Head of caudate nucleus (tissue), 42 donors: ENCODE measurements around the gene BEND3.
A peak's percentile ranks its signal among the peaks of the same experiment; 100 is the strongest.

Experiments
- DNase-seq, 42 donors: peaks; one replicate each; pipeline versions ENCODE4 v3.0.0 to v3.0.0-alpha.2; 2020 to 2021; ENCODE audit warnings: mixed read lengths in 7 of 42
- intact Hi-C: fragments of 100-400 bp; cut with DNase I; formaldehyde crosslinking; loops from one replicate; pipeline ENCODE4 v1.15.0; 2022

BEND3 gene

DNA sequence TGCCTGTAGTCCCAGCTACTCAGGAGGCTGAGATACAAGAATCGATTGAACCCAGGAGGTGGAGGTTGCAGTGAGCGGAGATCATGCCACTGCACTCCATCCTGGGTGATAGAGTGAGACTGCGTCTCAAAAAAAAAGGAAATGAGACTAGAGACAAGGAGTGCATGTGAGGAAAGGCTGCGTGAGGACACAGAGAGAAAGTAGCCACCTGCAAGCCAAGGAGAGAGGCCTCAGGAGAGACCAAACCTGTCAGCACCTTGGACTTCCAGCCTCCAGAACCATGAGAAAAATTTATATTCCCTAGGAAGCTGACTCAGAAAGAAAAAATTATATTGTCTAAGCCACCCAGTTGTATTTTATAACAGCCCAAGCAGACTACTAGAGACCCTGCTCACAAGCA lies 7.4 kb upstream of the BEND3 start:
- intact Hi-C loops = no loop called here
- DNase-seq = no peak

DNA sequence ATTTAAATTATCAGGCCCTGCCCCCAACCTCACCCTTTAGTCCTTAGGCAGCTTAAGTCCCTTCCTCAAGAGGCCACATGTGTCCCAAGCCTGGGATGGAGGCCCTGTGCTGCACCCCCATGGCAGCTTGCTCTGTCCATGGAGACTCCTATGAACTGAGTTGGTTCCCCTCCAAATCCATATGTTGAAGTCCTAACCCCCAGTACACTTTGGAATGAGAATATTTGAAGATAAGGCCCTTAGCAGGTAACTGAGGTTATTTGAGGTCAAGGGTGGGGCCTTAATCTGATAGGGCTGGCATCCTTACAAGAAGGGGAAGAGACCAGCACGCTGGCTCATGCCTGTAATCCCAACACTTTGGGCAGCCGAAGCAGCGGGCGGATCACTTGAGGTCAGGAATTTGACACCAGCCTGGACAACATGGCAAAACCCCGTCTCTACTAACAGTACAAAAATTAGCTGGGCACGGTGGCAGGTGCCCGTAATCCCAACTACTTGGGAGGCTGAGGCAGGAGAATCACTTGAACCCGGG lies 6.7 kb upstream of the BEND3 start:
- intact Hi-C loops = no loop called here
- DNase-seq = no peak

DNA sequence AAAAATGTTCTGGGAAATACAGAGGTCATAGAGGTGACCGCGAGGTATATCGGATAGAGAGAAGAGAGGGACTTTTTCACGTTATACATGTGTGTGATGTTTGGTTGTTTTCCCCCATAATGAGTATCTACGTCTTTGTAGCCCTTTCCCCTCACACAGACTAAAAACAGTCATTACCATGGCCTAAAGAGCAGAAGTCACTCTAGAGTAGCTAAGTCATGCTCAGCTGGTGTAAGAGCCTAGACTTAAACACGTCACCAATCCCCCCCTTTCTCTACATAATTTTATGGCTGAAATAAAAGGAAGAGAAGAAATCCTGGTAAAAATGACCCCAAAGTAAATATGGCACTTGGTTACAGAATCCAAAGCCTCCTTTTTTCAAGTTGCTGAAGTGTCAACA lies 6.0 kb upstream of the BEND3 start:
- intact Hi-C loops = no loop called here
- no peak for DNase-seq

DNA sequence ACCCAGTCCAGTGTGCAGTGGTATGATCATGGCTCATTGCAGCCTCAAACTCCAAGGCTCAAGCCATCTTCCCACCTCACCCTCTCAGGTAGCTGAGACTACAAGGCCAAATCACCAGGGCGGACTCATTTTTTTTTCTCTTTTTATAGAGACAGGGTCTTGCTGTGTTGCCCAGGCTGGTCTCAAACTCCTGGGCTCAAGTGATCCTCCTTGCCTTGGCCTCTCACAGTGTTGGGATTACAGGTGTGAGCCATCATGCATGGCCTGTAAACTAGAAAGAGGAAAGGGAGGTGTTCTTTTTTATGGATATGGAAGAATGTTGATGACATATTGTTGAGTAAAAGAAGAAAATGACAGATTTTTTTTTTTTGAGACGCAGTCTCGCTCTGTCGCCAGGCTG lies 5.1 kb upstream of the BEND3 start:
- no peak for DNase-seq
- intact Hi-C loops = no loop called here

DNA sequence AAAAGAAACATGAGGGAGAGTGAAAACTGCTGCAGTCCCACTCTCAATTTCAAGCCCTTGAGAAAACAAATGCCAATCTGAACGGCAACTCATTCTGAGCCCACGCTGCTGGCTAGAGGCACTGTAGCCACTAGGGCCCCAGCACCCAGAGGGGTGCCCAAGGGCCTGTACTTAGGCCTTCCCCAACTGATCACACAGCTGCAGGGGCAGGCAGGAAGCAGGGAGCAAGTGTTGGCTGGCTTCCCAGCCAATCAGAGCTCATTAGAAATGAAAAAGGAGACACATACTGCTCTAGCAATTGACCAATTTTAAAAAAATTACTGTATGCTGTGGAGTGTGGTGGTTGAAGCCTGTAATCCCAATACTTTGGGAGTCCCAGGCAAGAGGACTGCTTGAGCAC lies 3.7 kb upstream of the BEND3 start:
- intact Hi-C loops = loop anchor here (5.0 kb wide), 1 partner anchor 373 kb away; the partner anchor contains the start of gene SOBP
- DNase-seq = no peak

DNA sequence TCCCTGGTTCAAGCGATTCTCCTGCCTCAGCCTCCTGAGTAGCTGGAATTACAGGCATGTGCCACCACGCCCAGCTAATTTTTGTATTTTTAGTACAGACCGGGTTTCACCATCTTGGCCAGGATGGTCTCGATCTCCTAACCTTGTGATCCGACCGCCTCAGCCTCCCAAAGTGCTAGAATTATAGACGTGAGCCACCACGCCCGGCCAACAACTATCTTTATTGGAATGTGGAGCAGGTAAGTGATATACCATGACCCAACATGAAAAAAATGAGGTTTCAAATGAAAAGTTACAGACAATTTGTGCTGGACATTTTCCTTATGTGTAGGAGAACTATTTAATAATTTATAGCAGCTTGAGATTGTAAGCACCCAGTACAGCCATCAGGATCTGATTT lies 3.2 kb upstream of the BEND3 start:
- intact Hi-C loops = loop anchor here (5.0 kb wide), 1 partner anchor 374 kb away; the partner anchor contains the start of gene SOBP
- peak in 1 of 42 donors; percentile 33 for DNase-seq

DNA sequence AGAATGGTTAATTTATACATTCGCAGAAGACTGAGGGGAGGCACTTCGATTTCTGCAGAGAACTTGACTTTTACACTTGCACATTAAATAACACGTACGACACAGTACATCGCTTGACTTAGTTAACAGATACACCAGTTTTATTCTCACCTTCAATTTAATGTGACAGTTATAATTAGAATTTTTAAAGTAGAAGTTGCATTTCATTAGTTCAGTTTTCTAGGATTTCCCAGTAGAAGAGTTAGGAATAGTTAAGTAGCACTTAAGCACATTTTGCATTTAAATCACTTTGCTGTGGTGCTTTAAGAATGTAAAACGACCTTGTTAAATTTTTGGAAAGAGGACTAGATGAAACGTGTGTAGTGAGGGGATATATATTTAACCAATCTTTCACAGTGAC lies 1.6 kb upstream of the BEND3 start:
- intact Hi-C loops = loop anchor here (5.0 kb wide), 1 partner anchor 375 kb away; the partner anchor contains the start of gene SOBP
- DNase-seq = no peak

DNA sequence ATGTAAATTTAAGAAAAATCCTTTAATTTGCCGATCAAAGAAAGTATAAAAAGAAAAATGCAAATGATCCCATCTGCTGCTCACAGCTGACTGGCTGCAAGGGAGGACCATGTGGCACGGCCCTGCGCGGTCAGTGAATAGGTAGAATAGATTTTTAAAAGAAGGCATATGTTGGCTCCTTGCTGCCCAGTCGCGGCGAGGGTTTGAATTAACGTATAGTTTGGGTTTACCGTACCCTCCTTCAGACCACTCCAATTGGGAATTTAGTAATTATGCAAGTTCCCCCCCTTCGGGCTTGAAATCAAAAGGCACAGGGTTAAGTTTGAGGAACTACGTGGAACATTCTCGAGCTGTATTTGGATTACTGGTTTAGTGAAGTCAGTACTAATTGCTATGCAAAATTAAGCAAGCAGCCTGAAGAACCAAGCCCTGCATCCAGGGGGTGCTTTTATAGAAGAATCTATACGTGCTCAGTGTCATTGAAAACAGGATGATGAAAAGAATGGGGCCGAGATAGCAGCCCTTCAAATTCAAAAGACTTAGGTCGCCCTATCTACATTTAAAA lies 1.1 kb upstream of the BEND3 start:
- DNase-seq = peak in 29 of 42 donors; percentile 11 to 59 (median 22)
- intact Hi-C loops = loop anchor here (5.0 kb wide), 1 partner anchor 376 kb away; the partner anchor contains the start of gene SOBP

DNA sequence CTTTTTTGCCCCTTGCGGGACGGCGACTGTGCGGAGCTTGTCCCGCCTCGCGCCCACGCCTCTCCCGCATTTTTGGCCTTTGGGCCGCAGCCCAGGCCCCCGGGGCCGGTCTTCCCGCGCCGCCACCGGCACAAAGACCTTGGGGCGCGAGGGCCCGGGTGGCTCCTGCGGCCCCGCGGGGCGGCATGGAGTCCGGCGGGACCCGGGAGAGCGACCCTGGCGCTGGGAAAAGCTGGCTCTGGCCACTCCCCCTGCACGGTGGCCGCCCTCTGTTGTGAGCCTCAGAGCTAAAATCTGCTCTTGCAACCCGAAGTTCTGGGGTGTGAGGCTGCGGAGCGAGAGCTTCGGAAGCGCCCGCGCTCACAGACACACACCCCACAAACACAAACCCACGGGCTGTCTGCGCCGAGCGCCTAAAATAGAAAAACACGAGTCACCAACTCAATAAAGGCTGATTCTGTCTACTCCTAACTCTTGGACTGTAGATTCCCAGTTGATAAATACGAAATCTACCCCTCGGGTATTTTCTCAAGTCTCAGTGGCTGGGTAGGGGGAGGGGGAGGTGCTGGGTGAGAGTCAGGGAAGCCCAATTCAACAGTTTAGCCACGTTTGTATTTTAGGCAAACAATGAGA lies 496 bp upstream of the BEND3 start:
- peak in 41 of 42 donors; percentile 16 to 79 (median 45) for DNase-seq
- intact Hi-C loops = loop anchor here (2.0 to 5.0 kb wide), 2 partner anchors 87 to 376 kb away; partner anchors contain the start of genes MTRES1 and SOBP

DNA sequence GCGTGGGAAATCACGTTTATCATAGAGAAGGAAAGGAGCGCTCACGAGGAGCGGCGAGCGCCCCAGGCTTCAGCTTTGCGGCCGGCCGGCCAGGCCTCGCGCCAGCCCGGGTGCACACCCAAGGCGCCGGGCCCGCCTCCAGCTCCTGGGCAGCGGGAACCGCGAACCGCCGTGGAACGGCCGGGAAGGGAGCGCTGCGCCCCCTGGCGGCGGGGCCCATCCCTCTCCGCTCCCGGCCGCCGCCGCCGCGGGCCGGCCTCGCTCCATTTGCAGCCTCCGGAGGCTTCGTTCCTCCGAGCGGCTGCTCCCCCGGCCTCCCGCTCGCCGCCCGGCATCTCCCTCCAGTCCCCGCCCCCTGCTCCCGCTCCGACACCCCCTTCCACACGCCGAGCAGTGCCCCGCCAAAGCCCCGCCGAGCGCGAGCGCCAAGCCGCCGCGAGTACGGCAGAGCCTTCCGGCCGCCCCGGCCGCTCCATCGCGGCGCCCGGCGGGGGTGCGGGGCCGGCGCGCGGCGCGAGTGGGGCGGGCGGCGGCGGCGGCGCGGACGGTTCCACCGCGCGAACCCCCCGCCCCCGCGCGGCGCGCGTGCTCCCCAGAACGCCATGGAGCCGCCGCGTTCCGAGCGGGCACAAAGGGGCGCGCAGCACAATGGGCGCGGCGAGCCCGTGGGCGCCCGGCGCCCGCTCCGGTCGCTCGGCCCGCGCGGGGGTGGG lies 946 bp downstream of the BEND3 start:
- DNase-seq = peak; percentile 39 to 93 (median 85)
- intact Hi-C loops = loop anchor here (2.0 kb wide), 1 partner anchor 86 kb away; the partner anchor contains the start of gene MTRES1

DNA sequence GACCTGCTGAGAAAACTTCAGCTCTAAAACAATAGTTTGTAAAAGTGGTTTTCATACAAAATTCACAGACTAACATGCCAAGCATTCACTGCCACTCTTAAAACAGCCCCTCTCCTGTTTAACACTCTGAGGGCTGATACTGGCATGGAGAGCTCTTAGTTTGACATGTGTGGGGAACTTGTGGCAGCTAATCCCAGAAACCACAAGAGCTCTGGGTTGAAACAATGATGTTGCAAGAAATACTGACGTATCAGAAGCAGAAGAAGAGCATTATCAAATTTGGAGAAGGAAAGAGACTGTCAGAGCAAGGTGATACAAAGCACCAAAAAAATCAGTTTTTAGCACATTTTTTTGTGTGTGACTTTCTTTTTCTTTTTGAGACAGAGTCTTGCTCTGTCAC lies 5.1 kb downstream of the BEND3 start:
- intact Hi-C loops = no loop called here
- DNase-seq = peak in 1 of 42 donors; percentile 4

DNA sequence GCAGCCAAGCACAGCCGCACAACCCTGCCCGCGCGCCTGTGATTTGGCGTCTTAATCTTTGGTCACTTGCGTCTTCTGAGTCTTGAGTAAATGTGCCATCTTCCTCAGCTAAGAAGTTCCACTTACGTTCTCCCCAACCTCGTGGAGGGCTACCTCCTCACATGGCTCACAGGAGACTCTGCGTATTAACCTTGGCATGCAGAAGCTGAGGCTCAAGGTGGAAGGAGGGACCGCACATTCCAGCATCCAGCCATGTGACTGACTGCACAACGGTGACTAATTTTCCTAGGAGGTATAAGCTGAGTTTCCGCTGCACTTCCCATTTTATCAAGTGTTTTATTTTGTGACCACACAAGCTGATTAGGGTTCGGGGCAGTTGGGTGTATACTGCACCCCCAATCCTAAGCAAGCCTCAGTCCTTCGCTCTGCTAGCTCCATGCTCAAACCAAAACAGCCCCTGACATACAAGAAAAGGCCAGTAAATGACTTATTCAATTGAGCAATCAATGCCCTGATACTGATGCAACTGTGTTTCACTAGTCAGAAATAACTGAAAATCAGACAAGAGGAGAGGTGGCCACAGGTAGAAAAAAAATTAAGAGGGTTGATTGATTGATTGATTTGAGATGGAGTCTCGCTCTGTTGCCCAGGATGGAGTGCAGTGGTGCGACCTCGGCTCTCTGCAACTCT lies 7.0 kb downstream of the BEND3 start:
- intact Hi-C loops = no loop called here
- DNase-seq = no peak

DNA sequence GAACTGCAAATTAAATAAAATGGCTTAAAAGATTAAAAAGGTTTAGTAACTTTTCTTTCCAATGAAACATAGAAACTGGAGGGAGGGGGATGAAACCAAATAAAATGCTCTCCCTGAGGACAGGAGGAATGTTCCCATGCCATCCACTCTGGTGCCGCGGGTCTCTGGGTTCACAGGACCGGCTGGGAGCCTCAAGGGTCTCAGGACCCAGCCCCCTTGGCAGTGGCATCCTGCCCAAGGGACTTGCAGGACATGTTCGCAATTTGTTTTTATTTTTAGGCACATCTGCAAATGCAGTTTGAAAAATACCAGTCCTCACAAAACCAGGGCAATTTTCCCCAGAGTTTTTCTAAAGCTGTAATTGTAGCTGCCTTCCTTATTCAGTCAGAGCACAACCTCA lies 7.5 kb downstream of the BEND3 start:
- DNase-seq = no peak
- intact Hi-C loops = no loop called here

DNA sequence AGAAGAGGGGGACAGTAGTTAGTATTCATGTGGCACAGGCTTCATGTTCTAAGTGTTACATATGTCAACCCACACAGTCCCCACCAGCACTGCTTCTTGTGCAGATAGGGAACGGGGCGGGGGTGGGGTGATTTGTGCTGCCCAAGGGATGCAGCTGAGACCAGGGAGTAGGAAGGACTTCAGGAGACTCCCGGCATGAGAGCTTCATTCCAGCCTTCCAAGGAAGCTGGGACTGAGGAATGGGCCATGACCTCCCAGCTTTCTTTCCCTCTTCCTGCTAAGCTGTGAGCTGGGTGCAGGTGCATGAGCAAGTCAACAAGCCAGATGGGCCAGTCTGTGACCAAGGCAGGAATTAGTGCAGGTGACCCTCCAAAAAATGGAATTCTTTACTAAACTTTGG lies 9.2 kb downstream of the BEND3 start:
- no peak for DNase-seq
- intact Hi-C loops = no loop called here

DNA sequence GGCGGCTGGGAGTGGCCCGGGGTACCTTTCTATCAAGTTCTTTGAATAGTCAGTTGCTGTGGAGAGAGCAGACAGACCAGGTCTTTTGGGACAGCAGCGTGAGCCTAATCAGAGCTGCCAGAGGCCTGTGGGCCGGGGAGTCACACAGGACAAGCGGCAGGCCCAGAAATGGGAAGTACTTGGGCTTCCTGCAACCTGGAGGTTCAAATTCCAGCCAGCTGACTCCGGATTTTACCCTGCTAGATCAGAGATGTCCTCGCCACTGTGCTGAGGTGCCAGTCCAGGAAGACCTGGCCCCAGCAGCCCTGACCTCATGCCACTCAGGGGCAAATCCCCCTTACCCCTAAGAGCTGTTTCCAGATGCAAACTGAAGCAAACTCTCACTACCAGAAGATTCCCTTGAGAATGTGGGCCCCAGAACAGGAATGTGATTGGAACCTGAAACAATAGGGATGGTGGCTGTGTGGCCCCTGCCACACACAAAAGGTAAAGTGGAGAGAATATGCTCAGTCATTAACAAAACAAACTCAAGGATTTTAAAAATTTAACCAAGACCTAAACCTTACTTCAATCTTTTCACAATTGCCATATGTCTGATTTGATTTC lies 9.7 kb downstream of the BEND3 start:
- DNase-seq = no peak
- intact Hi-C loops = no loop called here

DNA sequence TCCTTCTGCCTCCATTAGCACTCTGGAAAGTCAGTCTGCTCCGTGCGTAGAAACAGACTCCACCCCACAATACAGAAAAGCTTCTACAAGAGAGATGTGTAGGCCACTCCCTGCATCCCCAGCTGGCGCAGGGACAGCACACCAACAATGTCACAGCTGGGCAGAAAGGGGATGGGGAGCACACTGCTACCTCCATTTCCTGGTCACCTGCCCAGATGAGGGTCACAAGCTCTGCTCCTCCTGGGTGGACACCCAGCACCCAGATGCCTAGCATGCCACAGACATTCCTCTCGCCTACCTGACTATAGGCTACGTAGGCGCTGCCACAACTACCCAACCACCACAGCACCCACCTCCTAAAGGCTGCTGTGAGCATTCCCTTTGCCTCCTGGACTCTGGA lies 12.2 kb downstream of the BEND3 start:
- DNase-seq = no peak
- intact Hi-C loops = no loop called here

DNA sequence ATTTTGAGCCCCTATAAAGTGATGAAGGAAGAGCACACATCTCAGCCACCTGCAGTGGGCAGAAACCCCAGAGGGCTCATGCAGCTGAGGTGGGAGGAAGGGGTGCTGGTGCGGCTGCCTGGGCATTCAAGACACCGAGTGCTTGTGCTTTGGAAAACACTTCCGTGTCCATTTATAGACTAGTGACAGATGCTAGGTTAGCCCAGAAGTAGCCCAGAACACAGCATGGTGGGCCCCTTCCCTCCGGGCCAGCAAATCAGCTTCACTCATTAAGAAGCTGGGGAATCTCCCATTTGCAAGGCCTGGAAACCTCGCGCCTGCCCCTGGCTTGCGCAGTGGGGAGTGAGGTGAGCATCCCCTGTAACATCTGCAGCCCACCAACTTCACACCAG lies 12.9 kb downstream of the BEND3 start:
- DNase-seq = no peak
- intact Hi-C loops = no loop called here

DNA sequence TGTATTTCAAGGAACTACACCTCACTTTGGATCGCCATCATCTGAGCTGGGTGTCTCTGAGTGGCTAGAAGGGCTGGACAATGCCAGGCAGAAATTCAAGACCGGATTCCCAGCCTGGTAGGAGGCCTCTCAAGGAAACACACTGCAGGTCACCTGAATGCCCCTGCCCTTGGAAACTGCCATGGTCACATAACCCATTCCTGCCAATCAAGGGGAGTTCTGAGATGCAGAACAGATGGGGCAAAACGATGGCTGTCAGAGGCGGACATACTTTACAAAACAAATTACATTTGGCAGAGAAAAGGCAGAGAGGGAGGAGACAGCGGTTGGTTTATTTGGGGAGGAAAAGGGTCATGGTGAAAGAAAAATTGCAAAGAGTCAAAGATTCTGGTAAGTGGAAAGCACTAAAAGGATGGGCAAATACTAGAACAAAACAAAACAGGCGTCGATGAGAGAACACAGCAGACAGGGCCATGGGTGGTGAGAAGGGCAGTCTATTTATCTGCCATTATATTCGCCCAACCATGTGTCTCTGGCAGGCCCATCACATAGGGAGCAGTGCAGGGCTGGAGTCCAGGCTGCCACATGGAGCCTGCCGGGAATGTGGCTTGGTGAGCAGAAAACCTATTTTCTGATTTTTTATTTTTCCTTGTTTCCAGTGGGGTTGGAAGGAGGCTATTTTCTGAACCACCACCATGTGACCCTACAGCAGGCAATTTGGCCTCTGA lies 13.5 kb downstream of the BEND3 start:
- DNase-seq = no peak
- intact Hi-C loops = no loop called here
